GM18907 (cell line): Measurements from ENCODE around the gene ANKRD39.

Experiments used
- ATAC-seq: cut with Tn5 transposase; IDR thresholded peaks from one replicate; pipeline ENCODE4 v1.9.1; 2021; ENCODE audit warnings: mild to moderate bottlenecking, moderate library complexity; ENCODE audit not compliant: unreplicated experiment

ANKRD39 gene

GRCh38 chr2:96888072-96889011 lies 30.5 kb upstream of the ANKRD39 start:
- no peak for ATAC-seq

DNA sequence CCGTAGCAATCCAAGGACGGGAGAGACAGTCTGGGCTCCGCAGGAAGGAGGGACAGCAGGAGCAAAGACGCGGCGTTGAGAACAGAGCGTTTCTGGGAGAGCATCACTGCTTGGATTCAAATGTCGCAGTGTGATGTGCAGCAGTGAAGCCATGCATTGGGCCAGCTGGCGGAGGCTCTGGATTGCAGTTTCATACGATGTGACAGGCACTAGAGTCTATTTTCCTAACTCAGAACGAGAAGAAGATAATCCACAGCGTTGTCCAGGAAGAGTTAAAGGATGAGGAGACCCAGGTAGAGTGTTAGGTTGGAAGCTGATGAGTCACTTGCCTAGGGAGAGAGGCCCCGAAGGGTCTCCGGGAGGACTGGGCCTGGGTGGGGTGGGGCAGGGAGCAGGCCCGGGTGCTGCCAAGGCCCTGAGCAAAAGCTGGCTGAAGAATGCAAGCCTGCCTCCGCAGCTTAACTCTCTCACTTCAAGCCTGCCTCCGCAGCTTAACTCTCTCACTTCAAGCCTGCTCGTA lies 29.7 kb upstream of the ANKRD39 start:
- ATAC-seq = no peak

GRCh38 chr2:96885432-96886347 lies 27.9 kb upstream of the ANKRD39 start:
- no peak for ATAC-seq

GRCh38 chr2:96884299-96885094 lies 26.7 kb upstream of the ANKRD39 start:
- no peak for ATAC-seq

DNA sequence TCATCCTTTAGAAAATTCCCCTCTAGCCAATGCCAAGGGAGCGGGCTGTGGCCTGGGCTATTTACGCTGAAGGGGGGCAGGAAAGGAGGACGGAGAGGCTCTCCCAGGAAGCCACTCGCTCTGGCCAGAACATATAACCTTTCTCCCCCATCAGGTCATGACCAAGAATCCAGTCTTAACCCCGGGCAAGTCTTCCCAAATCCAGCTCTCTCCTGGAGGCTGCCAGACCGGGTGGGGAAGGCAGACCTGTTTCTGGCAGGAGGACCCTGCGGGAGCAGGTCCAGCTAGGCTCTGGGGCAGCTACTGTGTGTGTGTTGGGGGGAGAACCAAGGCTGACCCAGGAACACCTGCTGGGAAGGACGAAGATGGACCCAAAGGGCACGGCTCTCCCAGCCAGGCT lies 25.5 kb upstream of the ANKRD39 start:
- ATAC-seq = no peak

GRCh38 chr2:96882906-96883305 lies 25.1 kb upstream of the ANKRD39 start:
- no peak for ATAC-seq

DNA sequence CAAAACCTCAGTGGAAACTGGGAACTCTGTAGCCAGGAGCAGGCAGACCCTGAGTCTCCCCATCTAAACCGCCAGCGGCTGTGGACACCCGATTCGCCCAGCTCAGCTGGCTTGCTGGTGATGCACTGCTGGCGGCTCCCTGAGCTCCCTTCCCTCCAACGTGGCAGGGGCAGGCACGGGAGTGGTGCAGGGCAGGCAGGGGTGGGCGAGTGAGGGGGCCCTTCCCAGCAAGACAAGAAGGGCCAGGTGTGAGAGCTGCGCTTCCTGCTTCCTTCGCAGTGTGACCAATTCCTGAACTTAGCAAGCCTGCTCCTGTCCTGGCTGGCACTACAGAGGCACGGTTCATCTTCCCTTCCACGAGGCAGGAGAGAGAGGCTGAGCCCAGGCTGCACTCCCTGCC lies 24.4 kb upstream of the ANKRD39 start:
- no peak for ATAC-seq

DNA sequence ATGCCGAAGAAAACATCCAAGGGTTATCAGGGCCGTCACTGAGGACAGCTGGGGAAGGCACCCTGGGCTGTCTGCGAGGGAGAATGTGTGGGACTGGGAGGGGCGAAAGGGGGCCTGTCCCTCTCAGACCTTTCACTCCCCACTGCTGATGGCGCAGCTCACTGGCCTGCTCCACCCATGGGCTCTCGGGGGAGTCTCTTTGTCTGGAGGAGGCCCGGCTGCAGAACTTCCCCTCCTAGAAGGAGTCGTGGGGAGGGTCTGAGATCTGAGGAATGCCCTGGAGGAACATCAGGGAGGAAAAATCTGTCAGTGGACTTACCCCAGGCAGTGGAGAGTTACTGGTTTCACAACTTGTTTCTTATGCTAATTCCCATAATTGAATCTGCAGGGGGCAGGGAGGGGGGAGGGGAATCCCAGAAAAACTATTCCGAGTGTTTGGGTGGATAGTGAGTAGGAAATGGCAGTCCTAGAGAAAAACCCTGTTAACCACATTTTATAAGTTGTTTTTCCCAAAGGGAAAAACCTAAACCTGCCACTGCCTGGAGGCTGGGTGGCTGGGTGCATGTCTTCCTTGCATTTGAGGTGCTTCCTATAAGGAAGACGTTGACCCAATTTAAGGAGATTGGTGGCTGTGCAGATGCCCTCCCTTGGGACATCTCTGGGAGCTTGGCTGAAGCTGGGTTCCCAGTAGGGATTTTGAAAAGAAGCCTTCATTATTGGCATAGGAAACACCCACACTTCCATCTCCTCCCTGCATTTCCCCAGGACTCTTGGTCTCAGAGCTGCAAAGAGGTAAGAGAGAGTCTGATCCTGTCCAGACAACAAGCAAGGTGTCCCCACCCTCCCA lies 23.8 kb upstream of the ANKRD39 start:
- ATAC-seq = no peak

GRCh38 chr2:96880891-96881273 lies 23.1 kb upstream of the ANKRD39 start:
- ATAC-seq = no peak

DNA sequence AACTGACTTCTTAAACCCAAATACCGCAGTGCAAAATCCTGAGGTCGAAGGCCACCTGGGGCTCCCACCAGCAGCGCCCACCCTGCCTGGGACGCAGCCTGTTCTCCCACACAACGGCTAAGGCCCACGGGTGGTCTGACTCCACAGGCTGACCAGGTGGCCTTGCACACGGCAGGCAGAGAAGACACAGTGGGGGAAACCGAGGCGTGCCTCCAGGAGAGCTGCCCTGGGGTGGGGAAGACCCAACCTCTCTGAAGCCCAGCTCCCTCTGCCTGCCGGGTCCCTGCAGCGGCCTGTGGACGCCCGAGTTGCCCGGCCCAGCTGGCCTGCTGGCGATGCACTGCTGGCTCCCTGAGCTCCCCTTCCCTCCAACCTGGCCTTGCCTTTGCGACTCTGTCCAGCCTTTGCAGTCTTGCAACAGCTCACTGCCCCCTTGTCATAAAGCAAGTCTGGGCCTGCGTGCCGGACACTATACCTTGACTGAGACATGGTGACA lies 21.8 kb upstream of the ANKRD39 start:
- ATAC-seq = no peak

DNA sequence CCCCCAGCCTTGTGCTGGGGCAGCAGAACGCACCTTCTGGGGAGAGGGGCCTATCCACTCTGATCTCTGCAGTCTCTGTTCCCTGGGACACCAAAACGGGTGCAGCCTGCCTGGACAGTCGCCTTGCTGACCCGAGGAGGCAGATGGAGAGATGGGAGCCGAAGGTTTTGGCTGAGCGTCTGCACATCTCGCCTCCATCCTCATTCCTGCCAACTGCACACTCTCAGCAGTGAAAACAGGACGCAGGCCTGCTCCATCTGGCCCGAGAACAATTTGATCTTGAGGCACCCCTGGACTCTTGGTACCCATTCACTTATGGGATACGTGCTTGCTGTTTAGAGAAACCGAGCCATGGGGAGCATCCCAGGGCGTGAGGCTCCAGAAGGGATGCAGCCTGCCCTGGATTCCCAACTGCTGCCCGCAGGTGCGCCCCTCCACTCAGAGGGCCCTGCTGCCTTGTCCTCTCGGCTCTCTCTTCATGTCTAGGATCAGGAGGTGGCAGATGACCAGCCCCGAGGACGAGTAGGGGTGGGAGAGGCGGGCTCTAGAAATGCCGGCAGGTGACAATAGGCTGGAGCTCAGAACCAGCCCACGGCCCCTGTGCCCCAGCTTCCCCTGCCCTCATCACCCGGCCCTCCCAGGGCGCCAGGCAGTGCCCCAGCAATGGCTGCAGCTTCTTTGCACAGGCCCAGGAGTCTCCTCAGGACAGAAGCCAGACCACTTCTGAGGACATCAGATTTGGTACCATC lies 21.2 kb upstream of the ANKRD39 start:
- no peak for ATAC-seq

- no peak for ATAC-seq
These were observed 20.4 kb upstream of the ANKRD39 start for GRCh38 chr2:96878171-96878570.

DNA sequence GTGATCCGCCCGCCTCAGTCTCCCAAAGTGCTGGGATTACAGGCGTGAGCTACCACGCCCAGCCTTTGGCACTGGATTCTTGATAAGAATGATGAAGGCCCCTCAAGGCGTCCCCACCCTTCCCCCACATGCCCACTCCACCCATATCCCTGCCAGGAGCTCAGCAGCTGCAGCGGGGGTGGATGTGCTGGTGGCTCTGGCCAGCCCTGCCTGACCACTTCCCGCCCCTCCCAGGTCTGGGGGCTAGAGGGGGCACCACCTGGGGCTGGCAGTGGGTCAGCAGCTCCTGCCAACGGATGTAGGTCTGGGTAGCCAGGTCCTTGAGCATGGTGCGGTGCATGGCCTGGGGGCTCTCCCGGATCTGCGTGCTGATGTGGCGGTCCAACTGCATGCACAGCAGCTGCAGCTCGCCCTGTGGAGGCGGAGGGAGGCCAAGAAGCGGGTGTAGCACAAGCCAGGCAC lies 19.8 kb upstream of the ANKRD39 start:
- ATAC-seq = no peak

GRCh38 chr2:96877042-96877451 lies 19.2 kb upstream of the ANKRD39 start:
- ATAC-seq = no peak

GRCh38 chr2:96876269-96877041 lies 18.6 kb upstream of the ANKRD39 start:
- ATAC-seq = no peak

DNA sequence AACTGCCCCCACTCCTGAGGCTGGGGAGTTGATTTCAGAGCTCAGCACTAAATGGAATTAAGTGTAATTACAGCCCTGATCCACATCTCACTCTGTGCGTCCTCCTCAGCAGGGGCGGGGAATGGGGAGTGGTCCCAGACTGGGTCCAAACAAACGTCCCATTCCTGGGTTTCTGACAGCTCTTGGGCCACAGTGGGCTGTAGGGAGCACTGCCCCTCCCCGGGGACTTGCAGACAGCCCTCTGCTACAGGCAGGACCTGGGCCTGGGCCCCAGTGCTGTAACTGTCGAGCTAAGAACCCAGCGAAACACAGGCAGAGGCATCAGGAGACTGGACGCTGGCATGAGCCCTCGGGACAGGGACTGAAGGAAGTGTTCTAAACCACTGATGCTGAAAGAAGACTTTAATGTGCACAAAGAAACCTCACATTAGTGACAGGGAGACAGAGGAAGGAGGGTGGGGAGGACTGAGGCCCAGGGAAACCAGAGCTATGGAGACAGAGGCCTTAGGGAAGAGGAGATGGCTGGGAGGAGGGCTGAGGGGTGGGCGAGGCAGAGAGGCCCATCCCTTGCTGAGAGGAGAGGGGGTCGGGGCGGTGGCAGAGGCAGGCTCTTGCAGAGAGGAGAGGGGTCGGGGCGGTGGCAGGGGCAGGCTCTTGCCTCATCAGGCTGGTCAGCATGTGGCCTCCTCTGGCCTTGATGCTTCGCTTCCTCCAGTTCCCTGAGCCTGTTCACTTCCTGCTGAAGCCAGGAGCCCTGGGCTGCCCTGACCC lies 17.9 kb upstream of the ANKRD39 start:
- no peak for ATAC-seq

DNA sequence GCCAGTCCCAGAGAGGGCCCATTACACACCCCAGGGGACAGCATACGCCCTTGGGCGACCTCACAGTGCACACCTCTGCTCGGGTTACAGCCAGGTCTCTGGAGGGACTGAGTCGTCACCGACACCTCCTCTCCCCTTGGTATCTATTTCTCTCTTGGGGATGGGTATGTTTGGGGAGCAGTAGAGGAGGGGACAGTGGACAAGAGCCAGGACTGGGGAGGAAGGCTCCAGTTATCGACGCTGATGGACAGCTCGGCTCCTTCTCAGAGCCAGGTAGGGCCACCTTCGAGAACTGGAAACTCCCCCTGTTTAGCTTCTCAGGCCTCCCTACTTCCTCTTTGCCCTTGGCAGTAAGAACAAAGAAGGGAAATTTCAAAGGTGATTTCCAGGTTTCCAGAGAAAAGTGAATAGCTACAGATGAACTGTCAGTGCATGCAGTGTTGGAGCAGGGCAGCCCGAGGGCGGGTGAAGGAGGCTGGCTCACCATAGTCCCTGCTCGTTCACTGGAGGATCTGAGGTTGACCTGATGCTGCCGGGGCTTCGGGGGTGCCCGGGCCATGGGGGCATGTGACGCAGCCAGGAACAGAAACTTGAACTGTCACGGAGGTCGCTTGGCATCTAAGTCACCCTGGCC lies 16.5 kb upstream of the ANKRD39 start:
- ATAC-seq = peak; percentile 61
